HG02943 (cell line): Measurements from ENCODE around the gene SIT1.

Experiments
- ATAC-seq: cut with Tn5 transposase; IDR thresholded peaks from one replicate; pipeline ENCODE4 v1.9.1; 2021; ENCODE audit warnings: mild to moderate bottlenecking, low read depth, moderate library complexity; ENCODE audit not compliant: unreplicated experiment

Gene SIT1

GRCh38 chr9:35682520-35683315 is 32.0 kb upstream of the SIT1 start:
- no peak for ATAC-seq

DNA sequence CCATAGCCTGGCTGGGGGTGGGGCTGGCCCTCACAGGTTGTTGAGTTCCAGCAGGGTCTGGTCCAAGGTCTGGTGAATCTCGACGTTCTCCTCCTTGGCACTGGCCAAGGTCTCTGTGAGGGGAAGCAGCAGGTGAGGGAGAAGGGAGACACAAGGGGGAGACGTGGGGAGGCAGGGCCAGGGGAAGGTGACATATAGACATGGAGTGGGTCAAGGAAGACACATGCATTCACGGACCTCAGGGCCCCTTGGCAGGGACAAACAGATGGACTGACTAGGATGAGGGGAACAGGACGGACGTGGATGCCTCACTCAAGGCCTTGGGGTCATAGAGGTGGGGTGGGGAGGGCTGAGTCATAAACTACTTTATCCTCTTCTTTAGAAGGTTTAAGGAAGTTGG is 31.3 kb upstream of the SIT1 start:
- ATAC-seq = no peak

DNA sequence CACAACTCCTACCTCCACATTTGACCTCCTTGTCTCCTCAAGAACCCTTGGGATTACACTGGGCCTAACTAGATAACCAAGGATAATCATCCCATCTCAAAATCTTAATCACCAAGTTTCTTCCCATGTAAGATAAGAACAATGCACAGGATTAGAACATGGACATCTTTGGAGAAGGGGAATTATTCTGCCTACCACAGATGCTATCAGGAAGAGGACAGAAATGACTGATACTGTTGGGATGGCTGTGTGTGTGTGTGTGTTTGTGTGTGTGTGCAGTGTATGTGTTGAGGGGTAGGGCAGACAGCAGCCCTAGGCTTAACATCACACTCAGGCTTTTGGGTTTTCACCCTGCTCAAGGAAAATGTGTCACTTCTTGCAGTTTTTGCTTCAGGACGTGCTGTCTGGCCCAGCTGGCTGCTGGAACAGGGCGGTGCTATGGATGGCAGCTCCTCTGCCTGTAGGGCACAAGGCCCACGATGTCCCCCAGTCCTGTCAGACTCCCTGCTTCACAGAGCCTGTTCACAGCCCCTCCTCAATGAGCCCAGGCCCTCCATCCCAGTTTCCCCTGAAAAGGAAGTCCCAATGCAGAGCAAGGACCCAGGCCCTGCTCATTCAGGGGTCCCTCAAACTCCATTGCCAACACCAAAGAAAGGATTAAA is 30.7 kb upstream of the SIT1 start:
- ATAC-seq = no peak

DNA sequence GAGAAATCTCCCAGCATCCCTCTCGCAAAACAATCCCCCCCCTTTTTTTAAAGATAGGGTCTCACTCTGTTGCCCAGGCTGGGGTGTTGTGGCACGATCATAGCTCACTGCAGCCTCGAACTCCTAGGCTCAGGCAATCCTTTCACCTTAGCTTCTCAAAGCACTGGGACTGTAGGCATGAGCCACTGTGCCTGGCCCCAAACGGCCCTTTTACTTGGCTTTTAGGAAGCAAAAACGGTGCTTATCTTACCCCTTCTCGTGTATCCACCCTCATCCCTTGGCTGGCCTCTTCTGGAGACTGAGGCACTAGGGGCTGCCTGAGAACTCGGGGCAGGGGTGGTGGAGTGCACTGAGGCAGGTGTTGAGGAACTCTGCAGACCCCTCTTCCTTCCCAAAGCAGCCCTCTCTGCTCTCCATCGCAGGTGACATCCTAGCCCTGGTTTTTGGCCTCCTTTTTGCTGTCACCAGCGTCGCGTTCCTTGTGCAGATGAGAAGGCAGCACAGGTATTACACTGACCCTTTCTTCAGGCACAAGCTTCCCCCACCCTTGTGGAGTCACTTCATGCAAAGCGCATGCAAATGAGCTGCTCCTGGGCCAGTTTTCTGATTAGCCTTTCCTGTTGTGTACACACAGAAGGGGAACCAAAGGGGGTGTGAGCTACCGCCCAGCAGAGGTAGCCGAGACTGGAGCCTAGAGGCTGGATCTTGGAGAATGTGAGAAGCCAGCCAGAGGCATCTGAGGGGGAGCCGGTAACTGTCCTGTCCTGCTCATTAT is 29.8 kb upstream of the SIT1 start:
- no peak for ATAC-seq

DNA sequence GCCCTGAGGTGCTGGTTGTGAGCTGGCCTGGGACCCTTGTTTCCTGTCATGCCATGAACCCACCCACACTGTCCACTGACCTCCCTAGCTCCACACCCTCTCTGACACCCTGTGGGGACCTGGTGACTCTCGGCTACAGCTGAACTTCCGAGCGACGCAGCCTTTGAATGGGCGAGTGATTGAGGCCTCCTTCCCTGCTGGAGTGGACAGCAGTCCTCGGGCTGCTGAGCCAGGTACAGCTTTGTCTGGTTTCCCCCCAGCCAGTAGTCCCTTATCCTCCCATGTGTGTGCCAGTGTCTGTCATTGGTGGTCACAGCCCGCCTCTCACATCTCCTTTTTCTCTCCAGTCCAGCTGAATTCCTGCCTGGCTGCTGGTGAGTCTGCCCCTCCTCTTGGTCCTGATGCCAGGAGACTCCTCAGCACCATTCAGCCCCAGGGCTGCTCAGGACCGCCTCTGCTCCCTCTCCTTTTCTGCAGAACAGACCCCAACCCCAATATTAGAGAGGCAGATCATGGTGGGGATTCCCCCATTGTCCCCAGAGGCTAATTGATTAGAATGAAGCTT is 29.1 kb upstream of the SIT1 start:
- ATAC-seq = no peak

- ATAC-seq = no peak
Observed at GRCh38 chr9:35679091-35679490, 28.4 kb upstream of the SIT1 start.

GRCh38 chr9:35675732-35676392 is 25.1 kb upstream of the SIT1 start:
- ATAC-seq = no peak

DNA sequence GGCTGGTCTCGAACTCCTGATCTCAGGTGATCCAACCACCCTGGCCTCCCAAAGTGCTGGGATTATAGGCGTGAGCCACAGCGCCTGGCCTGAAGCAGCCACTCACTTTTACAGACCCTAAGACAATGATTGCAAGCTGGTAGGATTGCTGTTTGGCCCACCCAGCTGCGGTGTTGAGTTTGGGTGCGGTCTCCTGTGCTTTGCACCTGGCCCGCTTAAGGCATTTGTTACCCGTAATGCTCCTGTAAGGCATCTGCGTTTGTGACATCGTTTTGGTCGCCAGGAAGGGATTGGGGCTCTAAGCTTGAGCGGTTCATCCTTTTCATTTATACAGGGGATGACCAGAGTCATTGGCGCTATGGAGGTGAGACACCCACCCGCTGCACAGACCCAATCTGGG is 24.5 kb upstream of the SIT1 start:
- no peak for ATAC-seq

- no peak for ATAC-seq
Observed at GRCh38 chr9:35674025-35674361, 23.3 kb upstream of the SIT1 start.

DNA sequence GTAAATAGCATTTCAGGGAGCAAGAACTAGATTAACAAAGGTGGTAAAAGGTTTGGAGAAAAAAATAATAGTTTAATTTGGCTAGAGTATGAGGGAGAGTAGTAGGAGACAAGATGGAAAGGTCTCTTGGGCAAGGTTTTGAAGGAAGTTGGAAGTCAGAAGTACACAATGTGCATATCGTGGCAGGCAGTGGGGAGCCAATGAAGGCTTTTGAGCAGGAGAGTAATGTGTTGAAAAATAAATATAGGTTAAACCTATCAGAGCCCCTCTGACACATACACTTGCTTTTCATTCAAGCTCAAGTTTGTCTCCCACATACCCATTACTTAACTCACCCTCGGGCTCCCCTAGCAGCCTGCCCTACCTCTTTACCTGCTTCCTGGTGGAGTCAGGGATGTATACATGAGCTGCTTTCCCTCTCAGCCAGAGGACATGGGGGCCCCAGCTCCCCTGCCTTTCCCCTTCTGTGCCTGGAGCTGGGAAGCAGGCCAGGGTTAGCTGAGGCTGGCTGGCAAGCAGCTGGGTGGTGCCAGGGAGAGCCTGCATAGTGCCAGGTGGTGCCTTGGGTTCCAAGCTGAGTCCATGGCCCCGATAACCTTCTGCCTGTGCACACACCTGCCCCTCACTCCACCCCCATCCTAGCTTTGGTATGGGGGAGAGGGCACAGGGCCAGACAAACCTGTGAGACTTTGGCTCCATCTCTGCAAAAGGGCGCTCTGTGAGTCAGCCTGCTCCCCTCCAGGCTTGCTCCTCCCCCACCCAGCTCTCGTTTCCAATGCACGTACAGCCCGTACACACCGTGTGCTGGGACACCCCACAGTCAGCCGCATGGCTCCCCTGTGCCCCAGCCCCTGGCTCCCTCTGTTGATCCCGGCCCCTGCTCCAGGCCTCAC is 22.6 kb upstream of the SIT1 start, which contains the start of gene CA9:
Gene CA9, plus strand, starts transcription at position 797 of the 893 bp plus-strand sequence. Its CDS starts 32 bp downstream, at position 829.
- no peak for ATAC-seq

- ATAC-seq = no peak
Observed at GRCh38 chr9:35669331-35670145, 18.8 kb upstream of the SIT1 start.

DNA sequence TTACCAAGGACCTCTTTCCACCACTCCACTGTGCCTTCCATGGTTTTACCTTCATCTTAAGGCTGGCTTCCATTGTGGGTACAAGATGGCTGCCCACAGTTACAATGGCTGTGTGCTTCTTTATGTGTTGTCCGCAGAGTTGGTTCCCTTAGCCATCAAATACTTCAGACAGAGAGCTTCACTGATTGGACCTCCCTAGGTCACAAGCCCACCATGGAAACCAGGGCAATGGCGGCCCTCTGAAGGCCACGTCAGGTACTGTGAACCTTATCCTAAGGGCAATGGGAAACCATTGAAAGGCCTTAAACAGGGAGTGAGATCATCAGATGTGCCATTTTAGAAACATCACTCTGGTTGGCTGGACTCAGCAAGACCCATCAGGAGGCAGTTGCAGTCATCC is 17.2 kb upstream of the SIT1 start:
- no peak for ATAC-seq

DNA sequence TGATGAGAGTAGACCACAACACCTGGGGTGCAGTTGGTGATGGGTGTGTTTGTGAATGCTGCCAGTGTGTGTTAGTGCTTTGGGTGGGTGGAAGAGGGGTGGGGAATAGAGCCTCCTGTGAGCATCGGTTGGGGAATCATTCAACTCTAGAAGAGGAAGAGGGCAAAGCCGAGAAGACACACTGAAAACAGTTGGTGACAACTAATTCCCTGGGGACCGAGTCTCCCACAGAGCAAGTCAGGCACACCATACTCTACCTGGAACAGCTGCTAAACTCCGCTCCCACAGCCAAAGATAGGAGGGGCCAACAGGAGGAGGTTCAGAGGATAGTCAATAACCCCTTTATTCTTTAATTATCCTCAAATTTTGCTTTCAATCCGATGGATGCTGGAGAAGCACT is 15.8 kb upstream of the SIT1 start:
- ATAC-seq = no peak

DNA sequence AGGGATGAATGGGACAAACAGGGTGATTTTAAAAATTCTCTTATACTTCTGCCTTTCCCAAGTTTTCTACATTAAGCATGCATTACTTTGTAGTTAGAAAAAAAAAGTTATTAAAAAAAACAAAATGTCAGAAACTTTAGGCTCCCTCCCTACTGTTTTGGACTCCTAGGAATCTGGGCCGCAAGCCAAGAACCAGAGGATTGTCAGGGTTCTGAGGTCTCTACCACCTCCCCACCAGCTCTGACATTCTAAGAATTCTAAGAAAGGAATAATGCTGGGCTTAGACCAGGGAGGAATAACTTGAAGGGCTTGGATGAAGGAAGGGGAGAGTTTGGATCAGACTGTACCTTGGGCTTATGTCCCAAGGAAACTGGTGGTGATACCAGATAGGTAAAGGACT is 15.3 kb upstream of the SIT1 start:
- no peak for ATAC-seq

DNA sequence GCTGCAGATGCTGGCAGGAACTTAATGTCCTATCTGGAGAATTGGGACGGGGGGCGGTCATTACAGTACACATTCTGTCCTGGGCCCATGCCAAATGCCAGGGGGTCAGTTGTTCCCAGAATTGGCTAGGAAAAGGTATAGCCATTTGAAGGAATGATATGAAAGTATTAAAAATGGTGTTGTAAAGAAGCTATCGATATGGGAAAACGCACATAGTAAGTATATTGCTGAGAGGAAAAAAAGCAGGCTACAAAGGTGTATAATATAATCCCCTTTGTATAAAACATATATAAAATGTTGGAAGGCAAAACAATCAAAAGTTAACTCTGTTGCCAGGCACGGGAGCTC is 14.7 kb upstream of the SIT1 start:
- ATAC-seq = no peak

- ATAC-seq = no peak
Observed at GRCh38 chr9:35664531-35665470, 14.1 kb upstream of the SIT1 start, which contains the start of gene ARHGEF39. Gene ARHGEF39 (minus strand): TSS chr9:35665195. CDS start chr9:35665169, 26 bp downstream.

DNA sequence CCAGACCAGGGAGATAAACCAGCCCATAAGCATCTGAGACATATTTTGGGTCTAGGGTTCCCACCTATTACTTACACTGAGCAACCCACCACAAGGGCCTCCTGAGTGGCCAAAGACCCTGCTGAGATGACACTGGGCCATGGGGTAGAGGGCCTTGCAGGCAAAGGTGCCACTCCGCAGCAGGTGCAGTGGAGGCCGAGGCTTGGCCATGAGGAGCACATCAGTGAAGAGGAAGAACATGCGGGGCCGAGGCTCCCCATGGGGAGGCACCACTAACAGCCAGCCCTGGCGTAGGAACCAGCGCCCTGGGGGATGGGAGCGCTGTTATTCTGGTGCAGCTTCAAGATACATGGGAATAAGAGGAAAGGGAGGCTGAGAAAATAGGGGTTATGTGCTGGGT is 11.7 kb upstream of the SIT1 start:
- no peak for ATAC-seq
